H7 (cell line): Measurements from ENCODE around the gene R3HDM2. TPM values are rescaled to one million over a fixed set of nuclear protein-coding genes. Genes with fewer than 3 reads are reported as not detected.
A peak's percentile ranks its signal among the peaks of the same experiment; 100 is the strongest.

Experiments
- DNase-seq: peaks from one replicate; pipeline ENCODE4 v3.0.0; 2012
- H3K27me3 ChIP-seq: 2 replicates; pipeline ENCODE4 v1.6.0; 2011; ENCODE audit warnings: mild to moderate bottlenecking, low read length; ENCODE audit not compliant: control insufficient read depth, insufficient read depth
- H3K36me3 ChIP-seq: replicated peaks from 2 replicates; pipeline ENCODE4 v1.5.1; 2011; ENCODE audit warnings: low read length; ENCODE audit not compliant: control insufficient read depth, insufficient read depth
- H3K4me3 ChIP-seq: 2 replicates; pipeline ENCODE4 v1.5.1; 2011; ENCODE audit warnings: low read depth, mild to moderate bottlenecking, control low read depth, low read length, moderate library complexity; ENCODE audit not compliant: insufficient read depth
- total RNA-seq: library from RNA; depleted of rRNA; stranded (reverse); fragments of >200 nt; shearing (Covaris generic); gene quantifications from 2 replicates; pipeline ENCODE4 v1.2.3, GENCODE V29; 2014; rRNA removed

R3HDM2 gene
- total RNA-seq, result 26.5 and 34.0 TPM in 2 replicates

GRCh38 chr12:57430931-57431566, at the start of gene R3HDM2:
Gene R3HDM2, minus strand, starts transcription at chr12:57431043. Its CDS starts 120,615 bp downstream, at chr12:57310428.
- H3K27me3 ChIP-seq, result no peaks in the 10 kb centered on the region
- no peak for DNase-seq
- H3K36me3 ChIP-seq, result no peaks in the 10 kb centered on the region
- H3K4me3 ChIP-seq, result peak within 1 kb of the TSS; percentile 56

GRCh38 chr12:57479376-57480115, 48.7 kb upstream of the R3HDM2 start, which contains the start of gene ARHGAP9:
Gene ARHGAP9, minus strand, starts transcription at chr12:57479866. Its CDS starts 460 bp downstream, at chr12:57479406.
- Histone ChIP-seq H3K27me3 (peaks cover 28% of the 10 kb centered on the region), H3K4me3 (no peak within 1 kb of the TSS), H3K36me3 (no peaks in the 10 kb centered on the region)
- no peak for DNase-seq

GRCh38 chr12:57479043-57479375, 48.2 kb upstream of the R3HDM2 start:
- Histone ChIP-seq H3K36me3 (no peaks in the 10 kb centered on the region), H3K27me3 (peaks cover 33% of the 10 kb centered on the region), H3K4me3 (no peak overlapping the region)
- no peak for DNase-seq

- peaks cover 41% of the 10 kb centered on the region for H3K27me3 ChIP-seq
- no peak for DNase-seq
Measured at GRCh38 chr12:57477710-57478681, 47.2 kb upstream of the R3HDM2 start.

GRCh38 chr12:57476993-57477709, 46.3 kb upstream of the R3HDM2 start:
- no peak overlapping the region for H3K4me3 ChIP-seq
- DNase-seq, result no peak
- H3K27me3 ChIP-seq, result peaks cover 48% of the 10 kb centered on the region
- no peaks in the 10 kb centered on the region for H3K36me3 ChIP-seq

More at GRCh38 chr12:57477710-57478681, 47.2 kb upstream of the R3HDM2 start:
- Histone ChIP-seq H3K36me3 (no peaks in the 10 kb centered on the region), H3K4me3 (no peak overlapping the region)

GRCh38 chr12:57476162-57476992, 45.5 kb upstream of the R3HDM2 start:
- Histone ChIP-seq H3K27me3 (peaks cover 49% of the 10 kb centered on the region), H3K4me3 (peak overlapping the region; percentile 43), H3K36me3 (no peaks in the 10 kb centered on the region)
- no peak for DNase-seq

GRCh38 chr12:57475271-57476161, 44.7 kb upstream of the R3HDM2 start:
- Histone ChIP-seq H3K36me3 (no peaks in the 10 kb centered on the region), H3K27me3 (peaks cover 49% of the 10 kb centered on the region), H3K4me3 (peak overlapping the region; percentile 43)
- peak; percentile 86 for DNase-seq

GRCh38 chr12:57474862-57475261, 44.0 kb upstream of the R3HDM2 start:
- H3K27me3 ChIP-seq, result peaks cover 49% of the 10 kb centered on the region
- peak overlapping the region; percentile 43; the same call in 1 of the 2 replicates for H3K4me3 ChIP-seq
- DNase-seq, result peak; percentile 54

GRCh38 chr12:57474430-57474829, 43.6 kb upstream of the R3HDM2 start:
- no peak overlapping the region for H3K4me3 ChIP-seq
- DNase-seq, result no peak
- H3K36me3 ChIP-seq, result peaks cover 2% of the 10 kb centered on the region
- peaks cover 49% of the 10 kb centered on the region for H3K27me3 ChIP-seq

More at GRCh38 chr12:57474862-57475261, 44.0 kb upstream of the R3HDM2 start:
- peaks cover 2% of the 10 kb centered on the region for H3K36me3 ChIP-seq

- H3K4me3 ChIP-seq, result no peak overlapping the region
- H3K27me3 ChIP-seq, result peaks cover 49% of the 10 kb centered on the region
- no peak for DNase-seq
Measured at GRCh38 chr12:57473886-57474285, 43.0 kb upstream of the R3HDM2 start.

GRCh38 chr12:57473392-57473791, 42.5 kb upstream of the R3HDM2 start:
- H3K4me3 ChIP-seq, result no peak overlapping the region
- H3K36me3 ChIP-seq, result peaks cover 2% of the 10 kb centered on the region
- peaks cover 49% of the 10 kb centered on the region for H3K27me3 ChIP-seq
- DNase-seq, result peak; percentile 13

More at GRCh38 chr12:57473886-57474285, 43.0 kb upstream of the R3HDM2 start:
- peaks cover 2% of the 10 kb centered on the region for H3K36me3 ChIP-seq

GRCh38 chr12:57472391-57472790, 41.5 kb upstream of the R3HDM2 start:
- no peak for DNase-seq
- Histone ChIP-seq H3K36me3 (peaks cover 2% of the 10 kb centered on the region), H3K4me3 (no peak overlapping the region), H3K27me3 (peaks cover 49% of the 10 kb centered on the region)
